Liver (tissue), 9 donors: ENCODE results near the gene USP33. TPM values are rescaled to one million over a fixed set of nuclear protein-coding genes. Genes with fewer than 3 reads are reported as not detected.

ENCODE experiments used
- DNase-seq: peaks from one replicate; pipeline ENCODE4 v3.0.0-alpha.2; 2017; ENCODE audit warnings: low spot score
- H3K27ac ChIP-seq, 2 donors: one replicate each; pipeline ENCODE4 v1.7.0; 2013; ENCODE audit warnings: inconsistent platforms in 2 of 2, low read length in 2 of 2, control low read depth in 1 of 2, low read depth in 1 of 2, mild to moderate bottlenecking in 1 of 2
- H3K27me3 ChIP-seq, 4 donors: one replicate each; pipeline versions ENCODE4 v1.6.1 to v1.7.0; 2013; ENCODE audit warnings: low read length in 3 of 4, inconsistent platforms in 1 of 4, mild to moderate bottlenecking in 1 of 4, moderate library complexity in 1 of 4; ENCODE audit not compliant: control insufficient read depth in 4 of 4, insufficient read depth in 4 of 4
- H3K36me3 ChIP-seq, 4 donors: one replicate each; pipeline versions ENCODE4 v1.6.1 to v1.7.0; 2013; ENCODE audit warnings: low read length in 3 of 4, mild to moderate bottlenecking in 3 of 4, low read depth in 1 of 4, moderate library complexity in 1 of 4; ENCODE audit not compliant: control insufficient read depth in 4 of 4, insufficient read depth in 3 of 4
- H3K4me1 ChIP-seq, 4 donors: one replicate each; pipeline versions ENCODE4 v1.6.1 to v1.7.0; 2013; ENCODE audit warnings: low read length in 3 of 4, mild to moderate bottlenecking in 3 of 4, moderate library complexity in 1 of 4; ENCODE audit not compliant: control insufficient read depth in 4 of 4, insufficient read depth in 4 of 4
- H3K4me3 ChIP-seq, 3 donors: one replicate each; pipeline versions ENCODE4 v1.6.1 to v1.7.0; 2013; ENCODE audit warnings: low read length in 3 of 3, control low read depth in 1 of 3, low read depth in 1 of 3, mild to moderate bottlenecking in 1 of 3
- H3K9ac ChIP-seq, 2 donors: one replicate each; pipeline ENCODE4 v1.7.0; 2013; ENCODE audit warnings: low read length in 2 of 2, mild to moderate bottlenecking in 2 of 2, moderate library complexity in 2 of 2, control low read depth in 1 of 2, low read depth in 1 of 2
- H3K9me3 ChIP-seq, 4 donors: one replicate each; pipeline versions ENCODE4 v1.6.1 to v1.7.0; 2013; ENCODE audit warnings: low read length in 3 of 4; ENCODE audit not compliant: control insufficient read depth in 4 of 4
- ATF3 ChIP-seq: IDR thresholded peaks from 2 replicates; pipeline ENCODE4 v1.6.1; 2016; ENCODE audit warnings: antibody characterized with exemption
- CTCF ChIP-seq: fragments of 150-350 bp; IDR thresholded peaks from 2 replicates; pipeline ENCODE4 v1.5.1; 2017; ENCODE audit warnings: improper control_type of control experiment, low read depth, low read length; ENCODE audit not compliant: missing input control
- EGR1 ChIP-seq, 2 donors: IDR thresholded peaks; 2 replicates each; pipeline ENCODE4 v1.6.1; 2016 to 2018; ENCODE audit warnings: antibody characterized with exemption in 2 of 2, low read depth in 2 of 2
- FOXA1 ChIP-seq: IDR thresholded peaks from 2 replicates; pipeline ENCODE4 v1.6.1; 2016; ENCODE audit warnings: antibody characterized with exemption
- FOXA2 ChIP-seq: IDR thresholded peaks from 2 replicates; pipeline ENCODE4 v1.6.1; 2016; ENCODE audit warnings: antibody characterized with exemption
- GABPA ChIP-seq, 2 donors: IDR thresholded peaks in 1 of 2; conservative IDR thresholded peaks in 1 of 2; 2 replicates each; pipeline ENCODE4 v1.6.1; 2016; ENCODE audit warnings: antibody characterized with exemption in 2 of 2, mild to moderate bottlenecking in 1 of 2, moderate library complexity in 1 of 2
- HNF4A ChIP-seq, 2 donors: conservative IDR thresholded peaks; 2 replicates each; pipeline ENCODE4 v1.6.1; 2016; ENCODE audit warnings: antibody characterized with exemption in 2 of 2, mild to moderate bottlenecking in 2 of 2
- HNF4G ChIP-seq: IDR thresholded peaks from 2 replicates; pipeline ENCODE4 v1.6.1; 2016; ENCODE audit warnings: antibody characterized with exemption
- JUND ChIP-seq, 2 donors: IDR thresholded peaks; 2 replicates each; pipeline ENCODE4 v1.6.1; 2016; ENCODE audit warnings: antibody characterized with exemption in 2 of 2
- MAX ChIP-seq: IDR thresholded peaks from 2 replicates; pipeline ENCODE4 v1.6.1; 2016; ENCODE audit warnings: antibody characterized with exemption
- NR2F2 ChIP-seq: IDR thresholded peaks from 2 replicates; pipeline ENCODE4 v1.6.1; 2016; ENCODE audit warnings: antibody characterized with exemption
- RAD21 ChIP-seq, 2 donors: IDR thresholded peaks; 2 replicates each; pipeline ENCODE4 v1.6.1; 2016; ENCODE audit warnings: antibody characterized with exemption in 2 of 2, mild to moderate bottlenecking in 2 of 2
- REST ChIP-seq: IDR thresholded peaks from 2 replicates; pipeline ENCODE4 v1.6.1; 2016; ENCODE audit warnings: antibody characterized with exemption, mild to moderate bottlenecking
- RXRA ChIP-seq, 2 donors: IDR thresholded peaks; 2 replicates each; pipeline ENCODE4 v1.6.1; 2017 to 2018; ENCODE audit warnings: antibody characterized with exemption in 2 of 2, mild to moderate bottlenecking in 1 of 2
- SP1 ChIP-seq: IDR thresholded peaks from 2 replicates; pipeline ENCODE4 v1.6.1; 2018; ENCODE audit warnings: antibody characterized with exemption, mild to moderate bottlenecking
- TAF1 ChIP-seq: conservative IDR thresholded peaks from 2 replicates; pipeline ENCODE4 v1.6.1; 2016; ENCODE audit warnings: antibody characterized with exemption, mild to moderate bottlenecking
- YY1 ChIP-seq: IDR thresholded peaks from 2 replicates; pipeline ENCODE4 v1.6.1; 2016; ENCODE audit warnings: antibody characterized with exemption, mild to moderate bottlenecking
- ZBTB33 ChIP-seq: IDR thresholded peaks from 2 replicates; pipeline ENCODE4 v1.6.1; 2016; ENCODE audit warnings: antibody characterized with exemption
- WGBS: extraction: QIAGEN DNeasy Blood & Tissue Kit; methylation state at CpG from one replicate; pipeline ENCODE4 v1.1.7; 2013; 5-methylcytosine and 5-hydroxymethylcytosine counted together
- polyA plus RNA-seq, 2 donors: library from polyadenylated mRNA; stranded (reverse) in 1 of 2; unstranded in 1 of 2; fragments of 200-250 nt in 1 of 2; fragments of >200 nt in 1 of 2; fragmentation: Nextera tagmentation in 1 of 2; extraction: Ambion mirVana in 1 of 2; gene quantifications; one replicate each; pipeline versions ENCODE4 v1.2.1 to v1.2.3, GENCODE V29; 2013 to 2015
- total RNA-seq, 2 donors: library from RNA; depleted of rRNA; stranded (reverse); fragments of >200 nt; gene quantifications; one replicate each; pipeline ENCODE4 v1.2.3, GENCODE V29; 2014
- donor health status: healthy.
- donor health status: healthy.
- donor health status: healthy.
- donor health status: healthy.
- donor health status: healthy.

USP33 gene
- total and polyA plus RNA-seq, 4 donors = 9.2 to 50.5 (median 28.3) TPM

- Histone ChIP-seq H3K27me3 (no peaks in the 10 kb centered on the region), H3K27ac (no peak overlapping the region), H3K4me3 (no peak overlapping the region), H3K9ac (no peak overlapping the region), H3K4me1 (peaks cover under 1 to 19% (median 9%) of the 10 kb centered on the region in 4 donors), H3K36me3 (no peaks in the 10 kb centered on the region), H3K9me3 (no peaks in the 10 kb centered on the region)
- no peak for DNase-seq
- WGBS = 75% methylated on average over 1 of the region's 1 CpG
- TF ChIP-seq RAD21 (IDR thresholded peaks at IDR 0.05) = no peak
- TF ChIP-seq NR2F2 = no peak
- no peak for TF ChIP-seq JUND (IDR thresholded peaks at IDR 0.05)
- TF ChIP-seq FOXA1 = no peak
- no peak for TF ChIP-seq ATF3
- TF ChIP-seq HNF4G = no peak
- TF ChIP-seq REST = no peak
- TF ChIP-seq TAF1 = no peak
- TF ChIP-seq HNF4A (conservative IDR thresholded peaks at IDR 0.05) = no peak
- TF ChIP-seq EGR1 (IDR thresholded peaks at IDR 0.05; ENCODE audit: low read depth in 2 of 2) = no peak
- TF ChIP-seq MAX = no peak
- TF ChIP-seq GABPA (IDR thresholded peaks at IDR 0.05 in 1 of 2, conservative IDR thresholded peaks at IDR 0.05 in 1 of 2) = no peak
- no peak for TF ChIP-seq CTCF
- TF ChIP-seq SP1 = no peak
- TF ChIP-seq RXRA (IDR thresholded peaks at IDR 0.05) = no peak
- TF ChIP-seq FOXA2 = no peak
- TF ChIP-seq ZBTB33 = no peak
- no peak for TF ChIP-seq YY1
These were observed 2.4 kb upstream of the USP33 start for GRCh38 chr1:77762072-77762476.
